ENCODE measurements around the gene WDR90. TPM values are rescaled to one million over a fixed set of nuclear protein-coding genes. Genes with fewer than 3 reads are reported as not detected.

The WDR90 gene
- total RNA-seq, 1 experiment from 2014 or later: 14.6 TPM

GRCh38 chr16:716768-717325 is 67.7 kb downstream of the WDR90 start:
- no peak for DNase-seq (ENCODE audit: extremely low read depth, low read depth)

Other genes with a start within 250 kb of the WDR90 start
- gene DECR2, start 247.5 kb upstream of the WDR90 start, total RNA-seq (2014; rRNA removed; shearing (Covaris generic)): 15.7 and 16.9 TPM in 2 replicates
- gene RAB11FIP3, start 223.7 kb upstream of the WDR90 start, total RNA-seq (2014; rRNA removed; shearing (Covaris generic)): 20.8 and 22.4 TPM in 2 replicates
- gene CAPN15, start 121.7 kb upstream of the WDR90 start, total RNA-seq (2014; rRNA removed; shearing (Covaris generic)): 32.4 and 41.4 TPM in 2 replicates
- gene PRR35, start 89.0 kb upstream of the WDR90 start, total RNA-seq (2014; rRNA removed; shearing (Covaris generic)): 0.05 TPM in 1 of 2 replicates, not detected in the other
- 0.12 and 0.35 TPM in 2 replicates for gene NHLRC4, start 82.4 kb upstream of the WDR90 start, total RNA-seq (2014; rRNA removed; shearing (Covaris generic))
- 16.7 and 18.3 TPM in 2 replicates for gene PIGQ, start 79.4 kb upstream of the WDR90 start, total RNA-seq (2014; rRNA removed; shearing (Covaris generic))
- gene RAB40C, start 59.3 kb upstream of the WDR90 start, total RNA-seq (2014; rRNA removed; shearing (Covaris generic)): 10.7 and 11.9 TPM in 2 replicates
- 0.15 and 0.43 TPM in 2 replicates for gene WFIKKN1, start 18.4 kb upstream of the WDR90 start, total RNA-seq (2014; rRNA removed; shearing (Covaris generic))
- gene METTL26, start 13.1 kb upstream of the WDR90 start, total RNA-seq (2014; rRNA removed; shearing (Covaris generic)): 84.3 and 106 TPM in 2 replicates
- gene MCRIP2, start 7.5 kb upstream of the WDR90 start, total RNA-seq (2014; rRNA removed; shearing (Covaris generic)): 60.2 and 87.0 TPM in 2 replicates
- 39.6 and 47.4 TPM in 2 replicates for gene RHOT2, start 18.8 kb downstream of the WDR90 start, total RNA-seq (2014; rRNA removed; shearing (Covaris generic))
- 2.2 and 2.3 TPM in 2 replicates for gene RHBDL1, start 26.3 kb downstream of the WDR90 start, total RNA-seq (2014; rRNA removed; shearing (Covaris generic))
- 69.3 and 83.1 TPM in 2 replicates for gene STUB1, start 31.0 kb downstream of the WDR90 start, total RNA-seq (2014; rRNA removed; shearing (Covaris generic))
- gene JMJD8, start 35.0 kb downstream of the WDR90 start, total RNA-seq (2014; rRNA removed; shearing (Covaris generic)): 46.5 and 52.1 TPM in 2 replicates
- gene WDR24, start 41.0 kb downstream of the WDR90 start, total RNA-seq (2014; rRNA removed; shearing (Covaris generic)): 8.8 and 10.2 TPM in 2 replicates
- 1.7 and 2.0 TPM in 2 replicates for gene FBXL16, start 56.4 kb downstream of the WDR90 start, total RNA-seq (2014; rRNA removed; shearing (Covaris generic))
- gene METRN, start 65.8 kb downstream of the WDR90 start, total RNA-seq (2014; rRNA removed; shearing (Covaris generic)): 30.3 and 61.8 TPM in 2 replicates
- gene ANTKMT, start 71.8 kb downstream of the WDR90 start, total RNA-seq (2014; rRNA removed; shearing (Covaris generic)): 19.9 and 22.9 TPM in 2 replicates
- 4.1 and 4.5 TPM in 2 replicates for gene CCDC78, start 77.1 kb downstream of the WDR90 start, total RNA-seq (2014; rRNA removed; shearing (Covaris generic))
- 9.3 and 11.7 TPM in 2 replicates for gene HAGHL, start 77.7 kb downstream of the WDR90 start, total RNA-seq (2014; rRNA removed; shearing (Covaris generic))
- gene CIAO3, start 91.6 kb downstream of the WDR90 start, total RNA-seq (2014; rRNA removed; shearing (Covaris generic)): 32.4 and 36.8 TPM in 2 replicates
- gene MSLN, start 111.4 kb downstream of the WDR90 start, total RNA-seq (2014; rRNA removed; shearing (Covaris generic)): 0.29 and 0.54 TPM in 2 replicates
- 31.7 and 33.1 TPM in 2 replicates for gene RPUSD1, start 139.0 kb downstream of the WDR90 start, total RNA-seq (2014; rRNA removed; shearing (Covaris generic))
- 10.9 and 12.1 TPM in 2 replicates for gene CHTF18, start 139.3 kb downstream of the WDR90 start, total RNA-seq (2014; rRNA removed; shearing (Covaris generic))
- not detected in 2 replicates for gene GNG13, start 151.4 kb downstream of the WDR90 start, total RNA-seq (2014; rRNA removed; shearing (Covaris generic))

Measured in NCI-H460 (cell line).